Suppressor macrophage (primary cell): Measurements from ENCODE around the gene LCE1A.
A peak's percentile ranks its signal among the peaks of the same experiment; 100 is the strongest.

Experiments
- DNase-seq, 4 experiments: peaks; one replicate each; pipeline ENCODE4 v3.0.0-alpha.2; 2020 to 2022
- total RNA-seq, 17 experiments: gene quantifications; one replicate each; lab custom pipeline; 2026; ENCODE audit warnings: mixed read lengths in 6 of 17, inconsistent platforms in 3 of 17; lab: John Stamatoyannopoulos, UW

LCE1A gene
- total RNA-seq, result 0 to 0.55 (median 0) reads per million in 17 experiments

GRCh38 chr1:152827173-152827572, at the start of gene LCE1A:
LCE1A (plus strand) TSS chr1:152827473; CDS start chr1:152827473, 0 bp downstream.
- no peak for DNase-seq

- DNase-seq, result peak; percentile 17 to 27 (median 25)
Measured at GRCh38 chr1:152777510-152778137, 49.6 kb upstream of the LCE1A start.

- DNase-seq, result no peak
Measured at GRCh38 chr1:152783095-152783494, 44.2 kb upstream of the LCE1A start.

GRCh38 chr1:152786077-152786476, 41.2 kb upstream of the LCE1A start, which contains the start of gene LCE1E:
LCE1E (plus strand) TSS chr1:152786257; CDS start chr1:152787300, 1,043 bp downstream.
- no peak for DNase-seq

- DNase-seq, result no peak
Measured at GRCh38 chr1:152795686-152796085, 31.6 kb upstream of the LCE1A start.

GRCh38 chr1:152796421-152796820, 30.9 kb upstream of the LCE1A start, which contains the start of gene LCE1D:
LCE1D (plus strand) TSS chr1:152796721; CDS start chr1:152797795, 1,074 bp downstream.
- no peak for DNase-seq

- DNase-seq, result no peak
Measured at GRCh38 chr1:152801333-152801732, 25.9 kb upstream of the LCE1A start.

GRCh38 chr1:152806576-152806975, 20.7 kb upstream of the LCE1A start, which contains the start of gene LCE1C:
LCE1C (minus strand) TSS chr1:152806651; CDS start chr1:152805478, 1,173 bp downstream.
- DNase-seq, result no peak

GRCh38 chr1:152811050-152811449, 16.2 kb upstream of the LCE1A start:
- no peak for DNase-seq

- DNase-seq, result no peak
Measured at GRCh38 chr1:152811671-152812070, 15.6 kb upstream of the LCE1A start, which contains the start of gene LCE1B. LCE1B (plus strand) TSS chr1:152811971; CDS start chr1:152812447, 476 bp downstream.

GRCh38 chr1:152817309-152817708, 10.0 kb upstream of the LCE1A start:
- no peak for DNase-seq

- DNase-seq, result no peak
Measured at GRCh38 chr1:152823294-152823693, 4.0 kb upstream of the LCE1A start.

- no peak for DNase-seq
Measured at GRCh38 chr1:152824964-152825363, 2.3 kb upstream of the LCE1A start.

GRCh38 chr1:152836870-152837269, 9.6 kb downstream of the LCE1A start:
- DNase-seq, result no peak

- no peak for DNase-seq
Measured at GRCh38 chr1:152842556-152842955, 15.3 kb downstream of the LCE1A start, which contains the start of gene LCE6A. LCE6A (plus strand) TSS chr1:152842856; CDS start chr1:152843521, 665 bp downstream.

GRCh38 chr1:152855661-152856060, 28.4 kb downstream of the LCE1A start:
- no peak for DNase-seq

GRCh38 chr1:152858062-152858461, 30.8 kb downstream of the LCE1A start:
- no peak for DNase-seq

GRCh38 chr1:152859696-152860095, 32.4 kb downstream of the LCE1A start, which contains the start of gene LCE7A:
LCE7A (plus strand) TSS chr1:152859996; CDS start chr1:152860698, 702 bp downstream.
- no peak for DNase-seq

GRCh38 chr1:152860129-152860528, 32.9 kb downstream of the LCE1A start:
- no peak for DNase-seq

- no peak for DNase-seq
Measured at GRCh38 chr1:152861374-152861773, 34.1 kb downstream of the LCE1A start.

GRCh38 chr1:152864443-152864842, 37.2 kb downstream of the LCE1A start:
- DNase-seq, result no peak

- DNase-seq, result no peak
Measured at GRCh38 chr1:152866321-152866720, 39.0 kb downstream of the LCE1A start.

GRCh38 chr1:152869808-152870419, 42.6 kb downstream of the LCE1A start:
- peak; percentile 67 to 85 (median 80) for DNase-seq
